GM21528 (cell line): ENCODE measurements around the gene PUS7L.
A peak's percentile ranks its signal among the peaks of the same experiment; 100 is the strongest.

ENCODE experiments used
- ATAC-seq: cut with Tn5 transposase; IDR thresholded peaks from one replicate; pipeline ENCODE4 v1.9.1; 2021; ENCODE audit warnings: mild to moderate bottlenecking, moderate library complexity; ENCODE audit not compliant: unreplicated experiment, low FRiP score

Gene PUS7L, protein sequence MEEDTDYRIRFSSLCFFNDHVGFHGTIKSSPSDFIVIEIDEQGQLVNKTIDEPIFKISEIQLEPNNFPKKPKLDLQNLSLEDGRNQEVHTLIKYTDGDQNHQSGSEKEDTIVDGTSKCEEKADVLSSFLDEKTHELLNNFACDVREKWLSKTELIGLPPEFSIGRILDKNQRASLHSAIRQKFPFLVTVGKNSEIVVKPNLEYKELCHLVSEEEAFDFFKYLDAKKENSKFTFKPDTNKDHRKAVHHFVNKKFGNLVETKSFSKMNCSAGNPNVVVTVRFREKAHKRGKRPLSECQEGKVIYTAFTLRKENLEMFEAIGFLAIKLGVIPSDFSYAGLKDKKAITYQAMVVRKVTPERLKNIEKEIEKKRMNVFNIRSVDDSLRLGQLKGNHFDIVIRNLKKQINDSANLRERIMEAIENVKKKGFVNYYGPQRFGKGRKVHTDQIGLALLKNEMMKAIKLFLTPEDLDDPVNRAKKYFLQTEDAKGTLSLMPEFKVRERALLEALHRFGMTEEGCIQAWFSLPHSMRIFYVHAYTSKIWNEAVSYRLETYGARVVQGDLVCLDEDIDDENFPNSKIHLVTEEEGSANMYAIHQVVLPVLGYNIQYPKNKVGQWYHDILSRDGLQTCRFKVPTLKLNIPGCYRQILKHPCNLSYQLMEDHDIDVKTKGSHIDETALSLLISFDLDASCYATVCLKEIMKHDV

DNA sequence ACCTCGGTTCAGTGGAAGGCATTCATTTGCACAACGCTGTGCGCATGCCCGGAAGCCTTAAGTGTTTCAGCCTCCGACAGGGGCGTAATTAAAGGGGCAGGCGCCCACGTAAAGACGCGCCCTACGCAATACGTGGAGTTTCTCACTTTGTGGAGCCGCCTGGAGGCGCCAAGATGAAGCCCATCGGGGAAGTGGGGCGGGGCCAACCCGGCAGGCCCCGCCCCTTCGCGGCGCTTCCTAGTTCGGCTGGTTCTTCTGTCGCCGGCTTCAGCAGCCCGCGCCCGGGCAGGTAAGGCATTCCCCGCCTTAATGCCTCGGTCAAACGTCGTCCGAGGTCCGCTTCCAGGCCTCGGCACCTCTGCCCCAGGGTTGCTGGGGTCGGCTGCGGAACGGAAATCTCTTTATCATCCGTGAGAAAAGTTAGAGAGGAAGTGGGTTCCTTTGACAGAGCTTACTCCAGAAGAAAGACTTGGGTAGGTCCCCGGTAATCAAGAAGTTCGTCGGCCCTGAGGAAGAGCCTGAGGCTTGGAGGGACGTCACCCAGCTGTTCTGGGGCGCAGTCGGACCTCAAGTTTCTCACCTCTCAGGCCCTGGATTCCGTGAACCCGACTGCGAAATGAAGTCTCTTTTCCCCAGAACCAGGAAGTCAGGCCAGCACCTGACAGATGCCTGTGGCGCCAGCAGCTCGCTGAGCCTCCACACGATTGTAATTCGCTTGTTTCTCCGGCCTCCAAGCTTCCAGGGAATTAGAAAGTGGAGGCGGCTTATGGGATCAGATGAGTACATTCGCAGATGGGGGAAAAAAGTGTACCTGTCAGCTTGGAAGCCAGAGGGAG lies at the start of gene PUS7L, which contains the start of gene IRAK4:
PUS7L (minus strand) TSS at position 63 of the 836 bp plus-strand sequence. CDS start 3,545 bp downstream, outside the sequence.
IRAK4 (plus strand) TSS at position 224 of the 836 bp plus-strand sequence. CDS start 9,161 bp downstream, outside the sequence.
- peak; percentile 97 for ATAC-seq

DNA sequence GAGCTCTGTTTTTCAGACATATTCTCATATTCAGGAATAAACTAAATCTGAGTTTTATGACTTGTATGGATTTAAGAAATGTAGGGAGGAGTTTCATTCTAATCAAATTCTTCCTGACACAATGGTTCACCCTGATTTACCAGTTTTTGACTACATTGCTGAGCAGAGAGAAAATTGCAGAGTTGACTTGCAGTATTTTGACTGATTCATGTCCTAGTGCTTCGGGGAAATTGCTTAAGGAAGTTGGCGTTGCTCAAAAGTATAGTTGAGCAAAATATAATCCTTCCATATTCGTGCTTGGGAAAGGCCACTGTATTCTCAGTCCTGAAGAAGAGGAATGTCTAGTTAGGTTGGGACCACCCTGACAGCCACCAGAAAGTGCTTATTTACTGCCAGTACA lies 48.8 kb upstream of the PUS7L start:
- ATAC-seq = no peak

DNA sequence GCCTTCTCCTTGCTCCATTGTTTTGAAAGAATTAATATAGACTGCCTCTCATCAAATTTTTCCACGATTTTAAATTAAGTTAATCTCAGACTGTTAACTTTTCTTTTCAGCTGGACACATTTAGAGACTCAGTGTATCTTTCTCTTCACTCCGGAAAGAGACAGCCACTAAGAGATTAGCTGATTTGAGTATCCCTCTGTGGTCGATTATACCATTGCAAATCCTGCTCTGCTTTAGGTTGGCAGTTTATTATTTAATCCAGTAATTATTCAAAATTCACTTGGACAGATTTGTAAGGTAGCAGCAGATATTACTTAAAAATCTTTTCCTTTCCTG lies 48.1 kb upstream of the PUS7L start:
- no peak for ATAC-seq

DNA sequence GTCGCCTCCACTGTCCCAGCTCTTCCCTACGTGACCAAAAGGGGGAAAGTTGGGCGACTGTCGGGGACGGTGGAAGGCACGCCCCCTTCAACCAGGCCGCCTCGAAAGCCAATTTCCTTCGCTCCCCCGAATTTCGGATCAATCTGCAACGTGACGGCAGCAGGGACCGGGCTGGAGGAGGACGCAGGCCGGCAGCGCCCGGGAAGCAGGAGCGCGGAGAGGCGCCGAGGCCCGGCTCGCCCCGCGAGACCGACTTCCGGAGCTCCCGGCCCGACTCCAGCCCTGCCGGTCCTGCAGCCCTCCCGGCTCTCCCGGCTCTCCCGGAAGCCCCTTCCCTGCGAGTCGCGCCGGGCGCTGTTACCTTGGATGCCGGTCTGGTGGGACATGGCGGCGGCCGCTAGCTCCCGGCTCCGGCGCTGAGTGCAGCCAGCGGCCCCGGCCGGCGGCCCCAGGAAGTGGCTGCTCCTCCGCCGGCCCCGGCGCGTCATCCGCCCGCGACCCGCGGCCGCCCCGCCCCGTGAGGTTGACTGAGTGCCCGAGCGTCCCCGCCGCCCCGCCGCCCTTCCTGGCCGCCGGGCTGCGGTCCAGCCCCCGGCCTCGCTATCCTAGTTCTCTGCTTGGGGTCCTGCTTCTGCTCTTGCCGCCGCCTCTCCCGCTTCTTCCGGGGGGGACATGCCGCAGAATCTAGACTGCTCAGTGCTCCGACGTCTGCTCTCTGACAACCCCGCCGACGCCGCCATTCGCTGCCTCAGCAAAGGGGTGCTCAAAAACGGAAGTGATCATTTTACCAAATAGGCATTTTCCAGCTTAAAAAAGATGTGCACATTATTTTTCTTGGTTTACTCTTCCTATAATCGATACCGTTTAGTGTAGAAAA lies 47.5 kb upstream of the PUS7L start, which contains the start of gene TWF1:
TWF1 (minus strand) TSS at position 458 of the 877 bp plus-strand sequence; CDS start at position 386, 72 bp downstream.
- ATAC-seq = peak; percentile 96

DNA sequence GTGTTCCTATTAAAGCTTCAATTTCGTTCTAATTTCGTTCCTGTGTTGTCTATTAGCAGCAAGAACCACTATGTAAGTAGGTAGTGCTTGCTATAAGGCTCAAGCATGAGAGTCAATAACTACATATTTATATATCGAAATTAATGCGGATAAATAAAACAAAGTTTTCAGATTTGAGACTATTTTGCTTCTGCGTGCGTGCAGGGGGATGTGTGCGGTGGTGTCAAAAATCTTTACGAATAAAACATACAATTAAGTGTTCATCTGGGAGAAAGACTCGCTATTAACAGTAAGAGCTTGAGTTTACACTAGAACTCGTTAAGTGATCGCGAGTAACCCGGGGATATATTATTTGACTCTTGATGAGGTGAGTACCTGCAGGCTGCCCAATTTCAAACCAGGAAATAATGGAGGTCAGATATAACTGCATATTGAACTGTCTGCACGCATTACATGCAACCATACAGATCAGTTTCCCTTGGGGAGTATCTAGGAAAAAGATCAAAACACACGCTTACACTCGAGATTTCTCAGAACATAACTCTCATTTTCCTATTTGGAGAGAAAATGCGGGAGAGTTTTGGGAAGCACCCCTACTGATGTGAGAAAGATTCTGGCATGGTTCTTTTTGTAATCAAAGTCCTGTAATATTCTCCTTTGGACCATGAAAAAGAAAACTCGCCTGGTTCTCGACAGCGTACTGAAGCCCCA lies 46.7 kb upstream of the PUS7L start:
- no peak for ATAC-seq

DNA sequence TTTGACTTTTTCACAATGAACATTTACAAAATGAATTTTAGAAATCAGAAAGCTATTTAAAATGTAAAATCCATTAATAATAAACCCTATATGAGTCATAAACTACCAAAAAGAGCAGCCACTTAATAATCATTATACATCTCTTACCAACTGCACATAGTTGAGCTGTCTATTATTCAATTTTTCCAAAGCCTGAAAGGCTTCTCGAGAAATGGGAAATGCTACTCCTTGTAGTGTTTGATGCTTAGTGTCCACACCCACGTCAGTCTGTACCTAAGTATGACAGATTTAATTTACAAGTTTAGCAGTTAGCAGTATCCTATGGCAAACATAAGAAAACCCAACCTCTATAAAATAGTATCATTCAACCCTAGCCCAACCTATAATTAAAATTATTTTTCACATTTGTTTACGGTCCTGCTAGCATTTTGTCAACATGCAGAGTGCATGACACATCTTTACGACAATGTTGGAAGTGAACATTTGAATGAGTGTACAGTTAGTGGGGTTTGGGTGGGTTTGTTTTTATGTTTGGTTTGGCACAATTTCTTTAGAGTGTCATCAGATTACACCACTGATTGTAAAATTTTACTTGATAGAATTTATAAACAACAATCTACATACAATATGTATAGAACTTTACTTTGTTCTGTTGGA lies 39.1 kb upstream of the PUS7L start:
- no peak for ATAC-seq

DNA sequence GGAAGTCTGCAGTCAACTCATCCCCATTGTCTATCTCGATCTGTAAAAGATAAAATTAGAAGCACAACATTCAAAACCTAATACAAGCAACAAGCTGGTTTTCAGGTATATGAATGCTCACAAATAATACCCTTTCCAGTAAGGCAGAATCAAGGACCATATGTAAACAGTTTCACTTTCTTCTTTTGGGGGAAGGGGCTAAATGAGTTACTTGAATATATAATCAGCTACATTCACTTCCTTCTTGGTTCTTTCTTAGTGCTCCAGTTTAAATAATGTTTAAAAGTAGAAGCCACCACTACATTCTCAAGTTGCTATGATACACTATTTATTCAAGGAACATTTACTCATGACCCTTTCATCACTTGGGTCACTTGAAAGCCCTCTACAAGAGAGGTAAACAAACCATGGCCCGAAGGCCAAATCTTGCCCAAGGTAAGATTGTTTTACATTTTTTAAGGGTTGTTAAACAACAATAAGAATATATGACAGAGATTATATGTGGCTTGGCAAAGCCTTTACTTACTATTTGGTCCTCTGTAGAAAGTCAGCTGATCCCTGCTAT lies 37.2 kb upstream of the PUS7L start:
- no peak for ATAC-seq

DNA sequence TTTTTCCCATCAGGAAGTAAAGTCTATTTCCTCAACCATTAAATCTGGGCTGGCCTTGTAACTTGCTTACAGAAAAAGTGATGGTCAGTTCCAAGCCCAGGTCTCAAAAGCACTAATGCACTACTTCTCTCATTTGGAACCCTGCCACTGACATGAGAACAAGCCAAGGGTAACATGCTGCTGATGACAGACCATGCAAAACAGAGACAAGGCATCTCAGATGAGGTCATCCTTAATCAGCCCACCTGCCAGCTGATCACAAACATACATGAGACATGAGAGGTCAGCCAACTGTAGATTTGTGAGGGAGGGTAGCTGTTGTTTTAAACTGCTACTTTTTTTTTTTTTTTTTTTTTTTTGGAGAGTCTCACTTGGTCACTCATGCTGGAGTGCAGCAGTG lies 31.4 kb upstream of the PUS7L start:
- ATAC-seq = no peak

DNA sequence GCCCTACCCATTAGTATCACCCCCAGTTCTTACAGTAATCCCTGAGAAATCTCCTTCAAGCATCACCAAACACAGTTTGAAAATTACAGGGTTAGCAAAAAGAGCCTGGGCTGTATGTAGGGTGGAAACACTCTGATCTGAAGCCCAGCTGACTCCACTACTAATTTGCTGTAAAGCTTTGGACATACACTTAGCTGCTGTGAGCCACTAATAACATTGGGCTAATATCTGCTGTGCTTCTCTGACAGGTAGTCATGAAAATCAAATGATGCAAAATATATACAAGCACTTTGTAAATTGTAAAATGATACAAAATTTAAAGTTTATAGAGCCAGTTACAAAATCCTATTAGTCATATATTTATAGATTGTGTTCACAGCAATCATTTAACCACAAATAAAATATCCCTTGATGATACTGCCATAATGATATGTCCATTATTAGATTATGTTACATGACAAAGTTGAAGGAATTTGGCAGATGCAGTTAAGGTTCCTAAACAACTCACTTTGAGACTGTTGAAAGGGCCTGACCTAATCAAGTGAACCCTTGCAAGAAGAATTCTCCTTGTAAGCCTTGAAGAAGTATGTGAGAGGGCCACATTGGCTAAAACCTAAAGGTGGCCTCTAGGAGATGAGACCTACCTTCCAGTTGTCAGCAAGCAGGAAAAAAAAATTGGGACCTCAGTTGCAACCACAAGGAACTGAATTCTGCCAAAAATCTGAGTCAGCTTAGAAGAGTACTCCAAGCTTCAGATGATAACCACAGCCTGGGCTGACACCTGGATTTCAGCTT lies 28.5 kb upstream of the PUS7L start:
- no peak for ATAC-seq

DNA sequence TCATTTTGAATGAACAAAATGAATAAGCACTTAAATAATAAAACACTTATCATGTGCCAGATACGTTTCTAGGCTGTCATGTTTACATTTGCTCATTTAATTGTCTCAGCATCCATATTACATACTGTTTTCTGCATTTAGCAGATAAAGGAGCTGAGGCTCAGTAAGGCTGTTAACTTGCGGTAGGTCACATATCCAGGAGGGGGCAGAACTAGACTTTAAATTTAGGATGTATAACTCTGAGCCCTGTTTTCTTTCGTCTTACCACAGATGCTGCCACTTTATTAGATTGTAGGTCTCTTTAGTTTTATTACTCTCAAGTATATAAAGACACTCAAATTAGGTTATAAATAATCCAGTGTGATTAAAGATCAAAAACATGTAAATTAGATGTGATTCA lies 17.9 kb upstream of the PUS7L start:
- ATAC-seq = no peak

DNA sequence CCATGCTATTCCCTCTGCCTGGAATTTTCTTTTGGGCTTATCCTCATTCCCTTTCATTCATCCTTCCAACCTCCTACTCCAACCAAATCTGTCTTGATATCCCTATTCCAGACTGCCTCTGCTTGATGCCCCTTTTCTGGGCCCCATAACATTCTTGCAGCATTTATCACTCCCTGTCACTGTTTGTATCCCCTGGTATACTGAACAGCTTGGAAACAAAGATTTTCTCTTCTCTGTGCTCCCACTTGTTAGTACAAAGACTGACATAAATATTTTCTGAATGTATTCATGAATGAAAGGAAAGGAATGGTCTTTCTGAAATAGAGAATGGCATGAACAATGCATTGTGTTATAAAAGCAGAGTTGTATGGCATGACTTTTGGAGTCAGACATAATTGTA lies 7.7 kb upstream of the PUS7L start:
- ATAC-seq = no peak

DNA sequence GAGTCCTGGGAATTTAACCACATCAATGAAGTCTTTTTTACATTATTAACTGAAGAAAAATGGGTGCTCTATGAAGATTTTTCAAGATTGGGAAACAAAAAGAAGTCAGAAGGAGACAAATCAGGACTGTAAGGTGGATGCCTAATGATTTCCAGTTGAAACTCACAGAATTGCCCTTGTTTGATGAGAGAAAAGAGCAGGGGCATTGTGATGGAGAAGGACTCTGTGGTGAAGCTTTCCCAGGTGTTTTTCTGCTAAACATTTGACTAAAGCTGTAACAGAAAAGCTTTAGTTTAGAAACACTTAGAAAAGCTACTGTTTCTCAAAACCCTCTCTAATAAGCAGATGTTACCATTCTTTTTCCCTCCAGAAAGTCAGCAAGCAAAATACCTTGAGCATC lies 5.9 kb upstream of the PUS7L start:
- ATAC-seq = no peak

DNA sequence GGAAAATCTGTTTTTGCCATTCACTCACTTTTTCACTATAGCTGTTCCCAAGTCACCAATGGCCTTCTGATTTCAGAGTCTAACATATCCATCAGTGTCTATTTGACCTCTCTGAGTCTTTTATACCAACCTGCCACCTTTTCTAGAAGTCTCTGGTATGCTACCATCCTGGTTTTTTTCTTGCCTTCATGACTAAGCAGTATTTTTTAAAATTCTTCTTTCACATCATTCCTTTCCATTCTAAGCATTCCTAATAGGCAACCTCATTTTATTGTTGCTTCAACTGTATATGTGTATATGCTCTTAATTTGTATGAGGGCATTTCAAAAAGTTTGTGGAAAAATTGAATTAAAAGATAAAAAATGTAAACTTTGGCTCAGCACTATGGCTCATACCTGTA lies 5.2 kb upstream of the PUS7L start:
- no peak for ATAC-seq

DNA sequence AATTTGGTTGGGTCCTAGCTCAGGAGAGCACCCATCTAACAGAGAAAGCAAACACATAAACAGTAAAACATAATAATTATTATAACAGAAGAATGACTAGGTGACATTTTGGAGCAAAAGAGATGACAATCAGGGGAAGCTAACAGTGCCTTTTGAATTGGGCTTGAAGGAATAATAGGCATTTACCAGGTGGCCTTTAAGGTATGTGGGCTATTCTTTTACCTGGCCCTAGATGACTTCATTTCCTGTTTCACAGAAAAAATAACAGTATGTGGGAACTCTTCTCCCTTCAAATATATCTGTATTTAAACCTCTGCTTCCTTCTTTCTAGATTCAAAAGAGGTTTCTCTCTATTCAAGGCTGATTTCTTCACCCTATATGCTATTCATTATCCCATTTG lies 4.0 kb upstream of the PUS7L start:
- no peak for ATAC-seq

DNA sequence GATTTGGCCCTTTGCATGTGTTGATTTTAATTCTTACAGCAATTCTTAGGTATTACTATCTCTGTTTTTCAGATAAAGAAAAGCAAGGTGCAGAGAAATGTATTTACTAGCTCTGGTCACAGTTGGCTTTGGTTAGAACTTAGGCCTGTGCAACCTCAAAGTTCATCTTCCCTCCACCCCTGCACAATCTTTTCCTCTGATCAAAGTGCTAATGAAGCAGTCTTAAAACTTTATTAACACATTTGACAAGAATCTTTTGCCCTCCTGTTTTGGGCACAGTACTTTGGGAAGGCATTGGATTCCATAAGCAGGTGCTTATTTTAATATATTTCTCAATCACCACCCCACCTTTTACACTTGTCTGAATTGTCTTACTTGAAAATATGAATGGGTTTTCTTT lies 2.9 kb upstream of the PUS7L start:
- no peak for ATAC-seq

DNA sequence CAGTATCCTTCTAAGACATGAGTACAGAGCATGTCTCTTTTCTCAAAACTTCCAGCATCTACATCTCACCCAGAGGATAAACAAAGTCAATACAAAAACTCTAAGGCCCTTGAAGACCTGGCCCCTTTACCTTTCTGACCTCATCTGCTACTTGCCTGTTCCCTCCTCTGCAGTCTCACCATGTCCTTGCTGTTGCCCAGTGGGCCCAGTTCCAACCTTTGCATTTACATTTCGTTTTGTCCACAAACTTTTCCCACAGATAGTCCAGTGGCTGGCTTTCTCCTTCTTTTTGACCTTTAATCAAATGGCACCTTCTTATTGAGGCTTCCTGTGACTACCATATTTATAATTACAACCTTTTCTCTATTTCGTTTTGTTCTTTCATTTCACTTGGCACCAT lies 1.8 kb upstream of the PUS7L start:
- ATAC-seq = no peak

DNA sequence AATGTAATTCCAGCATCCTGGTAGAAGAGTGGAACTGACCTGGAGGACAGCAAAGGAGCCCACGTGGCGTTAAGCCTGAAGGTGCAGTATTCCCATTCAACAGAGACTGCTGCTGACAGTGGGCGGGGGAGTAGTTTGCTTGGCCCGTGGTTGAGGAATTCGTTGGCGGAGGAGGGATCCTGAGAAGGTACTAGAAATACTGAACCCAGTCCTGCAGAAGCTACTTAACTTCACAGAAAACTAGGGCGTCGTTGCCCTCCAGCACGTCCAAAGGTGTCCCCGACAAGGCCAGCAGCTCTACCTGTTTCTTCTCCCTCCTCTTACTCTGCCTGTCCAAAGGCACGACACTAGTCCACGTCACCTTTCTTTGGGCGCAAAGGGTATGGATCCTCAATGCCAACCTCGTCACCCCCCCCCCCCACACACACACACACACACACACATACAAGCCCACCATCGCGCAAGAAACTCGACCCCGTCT lies 303 bp downstream of the PUS7L start:
- ATAC-seq = peak; percentile 0

DNA sequence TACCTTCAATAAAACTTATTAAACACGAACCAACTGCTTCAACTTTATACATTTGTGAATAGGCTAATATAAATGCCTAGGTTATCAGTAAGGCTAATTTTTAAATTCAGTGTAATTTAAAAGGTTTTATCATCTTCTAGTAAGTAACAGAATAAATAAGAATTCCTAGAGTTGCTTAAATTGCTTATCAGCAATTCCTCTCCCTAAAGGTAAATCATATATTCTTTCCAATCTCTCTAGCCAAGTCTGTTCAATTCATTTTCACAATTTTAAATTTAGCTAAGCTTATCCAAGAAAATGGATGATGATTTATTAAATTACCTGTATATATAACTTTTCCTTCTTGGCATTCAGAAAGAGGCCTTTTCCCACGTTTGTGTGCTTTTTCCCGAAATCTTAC lies 4.6 kb downstream of the PUS7L start:
- no peak for ATAC-seq
